ENCODE results near the gene RAB35.

Gene RAB35

GRCh38 chr12:120115066-120115465 is 1.5 kb downstream of the RAB35 start:
- no peak for TF ChIP-seq CTCF (IDR thresholded peaks at IDR 0.05)
- no peaks in the 10 kb centered on the region for H3K27me3 ChIP-seq
- H3K4me1 ChIP-seq (ENCODE audit: control insufficient read depth in 1 of 2, insufficient read depth in 1 of 2, low read depth in 1 of 2, low read length in 1 of 2) = peaks cover 53 to 54% of the 10 kb centered on the region in 2 experiments
- peak overlapping the region; percentile 73 to 99 for H3K4me3 ChIP-seq (ENCODE audit: low read depth in 1 of 2, low read length in 1 of 2)
- peaks cover 8% of the 10 kb centered on the region for H3K36me3 ChIP-seq
- H3K27ac ChIP-seq = peak overlapping the region; percentile 95
- H3K9me3 ChIP-seq = no peaks in the 10 kb centered on the region

GRCh38 chr12:120110550-120111501 is 5.7 kb downstream of the RAB35 start:
- peak overlapping the region in 1 of 2 experiments; percentile 22 for H3K4me3 ChIP-seq (ENCODE audit: low read depth in 1 of 2, low read length in 1 of 2)
- peaks cover 30% of the 10 kb centered on the region for H3K36me3 ChIP-seq
- H3K4me1 ChIP-seq (ENCODE audit: control insufficient read depth in 1 of 2, insufficient read depth in 1 of 2, low read depth in 1 of 2, low read length in 1 of 2) = peaks cover 37% of the 10 kb centered on the region in 2 experiments
- H3K9me3 ChIP-seq = no peaks in the 10 kb centered on the region
- TF ChIP-seq CTCF (IDR thresholded peaks at IDR 0.05) = no peak
- H3K27ac ChIP-seq = peak overlapping the region; percentile 83
- H3K27me3 ChIP-seq = no peaks in the 10 kb centered on the region

- Histone ChIP-seq H3K27me3 (no peaks in the 10 kb centered on the region), H3K4me3 (ENCODE audit: low read depth in 1 of 2, low read length in 1 of 2) (no peak overlapping the region), H3K36me3 (peaks cover 38% of the 10 kb centered on the region), H3K27ac (peak overlapping the region; percentile 83), H3K4me1 (ENCODE audit: control insufficient read depth in 1 of 2, insufficient read depth in 1 of 2, low read depth in 1 of 2, low read length in 1 of 2) (peaks cover 25% of the 10 kb centered on the region in 2 experiments), H3K9me3 (no peaks in the 10 kb centered on the region)
- TF ChIP-seq CTCF (IDR thresholded peaks at IDR 0.05) = no peak
Observed at GRCh38 chr12:120109570-120110267, 6.8 kb downstream of the RAB35 start.

- no peaks in the 10 kb centered on the region for H3K27me3 ChIP-seq
- H3K36me3 ChIP-seq = peaks cover 66% of the 10 kb centered on the region
- H3K27ac ChIP-seq = no peak overlapping the region
- TF ChIP-seq CTCF (IDR thresholded peaks at IDR 0.05) = no peak
- H3K4me1 ChIP-seq (ENCODE audit: control insufficient read depth in 1 of 2, insufficient read depth in 1 of 2, low read depth in 1 of 2, low read length in 1 of 2) = peaks cover 23 to 24% of the 10 kb centered on the region in 2 experiments
- no peaks in the 10 kb centered on the region for H3K9me3 ChIP-seq
- no peak overlapping the region for H3K4me3 ChIP-seq (ENCODE audit: low read depth in 1 of 2, low read length in 1 of 2)
Observed at GRCh38 chr12:120106151-120106550, 10.4 kb downstream of the RAB35 start.

- H3K4me1 ChIP-seq (ENCODE audit: control insufficient read depth in 1 of 2, insufficient read depth in 1 of 2, low read depth in 1 of 2, low read length in 1 of 2) = peaks cover 8% of the 10 kb centered on the region in 2 experiments
- no peak for TF ChIP-seq CTCF (IDR thresholded peaks at IDR 0.05)
- H3K9me3 ChIP-seq = no peaks in the 10 kb centered on the region
- no peak overlapping the region for H3K4me3 ChIP-seq (ENCODE audit: low read depth in 1 of 2, low read length in 1 of 2)
- H3K27me3 ChIP-seq = no peaks in the 10 kb centered on the region
- H3K27ac ChIP-seq = no peak overlapping the region
- H3K36me3 ChIP-seq = peaks cover 91% of the 10 kb centered on the region
Observed at GRCh38 chr12:120103371-120103770, 13.2 kb downstream of the RAB35 start.

Data from neutrophil (primary cell).